Left lung (tissue), 10 donors: Measurements from ENCODE around the gene DNAJC15. TPM values are rescaled to one million over a fixed set of nuclear protein-coding genes. Genes with fewer than 3 reads are reported as not detected.
A peak's percentile ranks its signal among the peaks of the same experiment; 100 is the strongest.

Source experiments
- ATAC-seq: fragments of 200-7000 bp; cut with Tn5 transposase; one replicate; pipeline ENCODE4 v1.9.1; 2020; ENCODE audit warnings: moderate library complexity
- DNase-seq, 4 donors: peaks; one replicate each; pipeline ENCODE4 v3.0.0-alpha.2; 2013 to 2020
- H3K27ac ChIP-seq, 2 donors: fragments of 200-600 bp; sonication (generic) in 1 of 2; one replicate each; pipeline versions ENCODE4 v1.5.0 to v1.8.0; 2020 to 2021
- H3K27me3 ChIP-seq, 2 donors: fragments of 200-600 bp; sonication (generic) in 1 of 2; one replicate each; pipeline versions ENCODE4 v1.5.0 to v1.8.0; 2020 to 2021
- H3K36me3 ChIP-seq, 2 donors: fragments of 200-600 bp; sonication (generic) in 1 of 2; one replicate each; pipeline versions ENCODE4 v1.5.0 to v1.8.0; 2020 to 2021
- H3K4me1 ChIP-seq, 2 donors: fragments of 200-600 bp; one replicate each; pipeline ENCODE4 v1.8.0; 2021
- H3K4me3 ChIP-seq, 2 donors: fragments of 200-600 bp; sonication (generic) in 1 of 2; one replicate each; pipeline versions ENCODE4 v1.5.0 to v1.8.0; 2020 to 2021; ENCODE audit warnings: mild to moderate bottlenecking in 1 of 2
- H3K9me3 ChIP-seq, 2 donors: fragments of 200-600 bp; sonication (generic) in 1 of 2; one replicate each; pipeline versions ENCODE4 v1.5.0 to v1.8.0; 2020 to 2021
- CTCF ChIP-seq, 2 donors: fragments of 200-600 bp; sonication (generic) in 1 of 2; IDR thresholded peaks; one replicate each; pipeline versions ENCODE4 v1.5.0 to v1.8.0; 2021; ENCODE audit warnings: antibody characterized with exemption in 2 of 2
- intact Hi-C, 2 donors: fragments of 100-400 bp; cut with DNase I; formaldehyde crosslinking; loops; one replicate each; pipeline versions ENCODE4 v1.11.2 to v1.14.2; 2022
- polyA plus RNA-seq, 6 donors: library from polyadenylated mRNA; unstranded; fragments of 120-200 nt; gene quantifications; one replicate each; pipeline ENCODE4 v1.2.1, GENCODE V29; 2013; ENCODE audit not compliant: insufficient read length in 6 of 6
- total RNA-seq, 2 donors: library from RNA; stranded (reverse); fragmentation: NEBNext Ultra II Directional; extraction: Animal tissue kit (Norgen Biotek cat#: 25700); gene quantifications; one replicate each; pipeline ENCODE4 v1.2.1, GENCODE V29; 2021
- donor health status: DM: no; HTN: yes; CAD: no.
- donor health status: DM: no; HTN: no; CAD: no.

DNAJC15 gene
- total and polyA plus RNA-seq, 8 donors: 12.8 to 28.5 (median 21.9) TPM

DNA sequence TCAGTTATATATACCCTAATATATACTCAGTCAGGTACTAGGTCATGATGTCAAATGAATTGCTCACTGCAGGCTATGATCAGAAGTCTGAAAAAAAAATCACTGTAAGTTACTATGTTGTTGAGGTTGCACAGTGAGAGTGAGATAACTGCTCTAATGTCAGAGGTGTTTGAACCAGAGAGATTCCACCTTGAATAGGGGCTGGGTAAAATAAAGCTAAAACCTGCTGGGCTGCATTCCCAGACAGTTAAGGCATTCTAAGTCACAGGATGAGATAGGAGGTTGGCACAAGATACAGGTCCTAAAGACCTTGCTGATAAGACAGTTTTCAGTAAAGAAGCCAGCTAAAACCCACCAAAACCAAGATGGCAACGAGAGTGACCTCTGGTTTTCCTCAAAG lies 41.5 kb upstream of the DNAJC15 start:
- DNase-seq (no peak), ATAC-seq (peak; percentile 21)
- Histone ChIP-seq H3K4me3 (no peak overlapping the region), H3K4me1 (peaks cover 0 to 26% of the 10 kb centered on the region in 2 donors), H3K36me3 (no peaks in the 10 kb centered on the region), H3K9me3 (peaks cover 0 to 2% of the 10 kb centered on the region in 2 donors), H3K27me3 (no peaks in the 10 kb centered on the region), H3K27ac (no peak overlapping the region)
- TF ChIP-seq CTCF (IDR thresholded peaks at IDR 0.05): no peak
- intact Hi-C loops: no loop called here

- intact Hi-C loops: no loop called here
- no peak overlapping the region for H3K27ac ChIP-seq
- H3K4me1 ChIP-seq: peaks cover 0 to 29% of the 10 kb centered on the region in 2 donors
- H3K36me3 ChIP-seq: no peaks in the 10 kb centered on the region
- ATAC-seq (no peak), DNase-seq (no peak)
- TF ChIP-seq CTCF (IDR thresholded peaks at IDR 0.05): no peak
- no peak overlapping the region for H3K4me3 ChIP-seq
- no peaks in the 10 kb centered on the region for H3K27me3 ChIP-seq
- H3K9me3 ChIP-seq: no peaks in the 10 kb centered on the region
Measured at GRCh38 chr13:42984026-42984425, 39.4 kb upstream of the DNAJC15 start.

DNA sequence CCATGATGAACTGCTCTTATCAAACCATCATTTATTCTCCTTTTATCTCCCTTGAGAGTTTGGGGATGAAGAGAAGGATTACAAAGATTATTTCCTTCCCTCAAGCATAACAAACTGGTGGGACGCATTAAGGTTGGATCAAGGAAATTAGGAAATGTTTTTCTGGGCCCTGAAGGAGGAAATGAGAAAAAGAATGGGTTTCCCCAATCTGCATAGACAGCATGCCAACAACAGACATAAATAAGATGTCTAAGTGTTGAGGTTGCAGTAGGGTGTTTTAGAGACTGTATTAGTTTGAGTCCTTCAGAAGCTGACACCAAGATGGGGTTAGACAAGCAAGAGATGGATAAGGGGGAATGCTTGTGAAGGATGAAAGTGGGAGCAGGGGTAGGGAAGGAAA lies 38.7 kb upstream of the DNAJC15 start:
- Histone ChIP-seq H3K27me3 (no peaks in the 10 kb centered on the region), H3K27ac (no peak overlapping the region), H3K4me3 (no peak overlapping the region), H3K4me1 (peaks cover 0 to 34% of the 10 kb centered on the region in 2 donors), H3K9me3 (no peaks in the 10 kb centered on the region), H3K36me3 (no peaks in the 10 kb centered on the region)
- ATAC-seq: no peak
- no peak for TF ChIP-seq CTCF (IDR thresholded peaks at IDR 0.05)
- intact Hi-C loops: no loop called here
- no peak for DNase-seq

- DNase-seq (peak in 1 of 4 donors; percentile 45), ATAC-seq (no peak)
- intact Hi-C loops: no loop called here
- H3K4me1 ChIP-seq: peaks cover 4 to 42% of the 10 kb centered on the region in 2 donors
- no peak for TF ChIP-seq CTCF (IDR thresholded peaks at IDR 0.05)
- peak overlapping the region in 1 of 2 donors; percentile 37 for H3K27ac ChIP-seq
- no peaks in the 10 kb centered on the region for H3K27me3 ChIP-seq
- no peaks in the 10 kb centered on the region for H3K9me3 ChIP-seq
- no peak overlapping the region for H3K4me3 ChIP-seq
- H3K36me3 ChIP-seq: no peaks in the 10 kb centered on the region
Measured at GRCh38 chr13:42985312-42986175, 37.8 kb upstream of the DNAJC15 start.

DNA sequence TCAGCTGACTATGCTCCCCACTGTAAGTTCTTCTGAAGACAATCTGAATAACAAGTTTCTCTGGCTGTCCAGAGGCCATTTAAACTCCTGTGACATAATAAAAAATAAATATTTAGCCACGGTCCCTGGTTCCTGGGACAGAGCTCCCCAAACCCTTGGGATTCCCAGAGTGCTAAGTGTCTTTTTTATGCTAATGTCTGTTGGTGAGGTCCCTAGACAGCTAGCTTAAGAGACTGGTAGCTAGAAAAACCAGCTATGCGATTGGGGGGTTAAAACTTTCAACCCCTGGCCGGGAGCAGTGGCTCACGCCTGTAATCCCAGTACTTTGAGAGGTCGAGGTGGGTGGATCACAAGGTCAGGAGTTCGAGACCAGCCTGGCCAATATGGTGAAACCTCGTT lies 37.2 kb upstream of the DNAJC15 start:
- peak overlapping the region in 1 of 2 donors; percentile 37 for H3K27ac ChIP-seq
- ATAC-seq: no peak
- H3K36me3 ChIP-seq: no peaks in the 10 kb centered on the region
- DNase-seq: no peak
- peaks cover 8 to 48% of the 10 kb centered on the region in 2 donors for H3K4me1 ChIP-seq
- H3K9me3 ChIP-seq: no peaks in the 10 kb centered on the region
- no peak for TF ChIP-seq CTCF (IDR thresholded peaks at IDR 0.05)
- no peak overlapping the region for H3K4me3 ChIP-seq
- no peaks in the 10 kb centered on the region for H3K27me3 ChIP-seq
- intact Hi-C loops: no loop called here
